Large intestine (tissue), 3 donors: ENCODE measurements around the gene CST2. TPM values are rescaled to one million over a fixed set of nuclear protein-coding genes. Genes with fewer than 3 reads are reported as not detected.
A peak's percentile ranks its signal among the peaks of the same experiment; 100 is the strongest.
"Not testable (repeated sequence)": the region's sequence is repeated elsewhere in the genome, so short reads cannot be mapped to it uniquely, and the experiment has no call there.

Experiments
- DNase-seq, 2 donors: peaks; one replicate each; pipeline versions ENCODE4 v3.0.0 to v3.0.0-alpha.2; 2013
- H3K27ac ChIP-seq: one replicate; pipeline ENCODE4 v1.5.1; 2013; ENCODE audit warnings: low read length
- H3K27me3 ChIP-seq: 2 replicates; pipeline ENCODE4 v1.6.1; 2013; ENCODE audit warnings: low read length; ENCODE audit not compliant: control insufficient read depth, insufficient read depth
- H3K36me3 ChIP-seq: 2 replicates; pipeline ENCODE4 v1.6.1; 2013; ENCODE audit warnings: low read length; ENCODE audit not compliant: control insufficient read depth, insufficient read depth
- H3K4me1 ChIP-seq: one replicate; pipeline ENCODE4 v1.6.1; 2013; ENCODE audit warnings: low read length; ENCODE audit not compliant: control insufficient read depth, insufficient read depth
- H3K4me3 ChIP-seq: one replicate; pipeline ENCODE4 v1.5.1; 2013; ENCODE audit warnings: low read length
- H3K9me3 ChIP-seq: one replicate; pipeline ENCODE4 v1.6.1; 2013; ENCODE audit warnings: mild to moderate bottlenecking, low read depth, low read length, moderate library complexity; ENCODE audit not compliant: control insufficient read depth
- WGBS: methylation state at CpG from one replicate; pipeline ENCODE4 v1.1.5; 2013; ENCODE audit warnings: low lambda C conversion rate; ENCODE audit not compliant: insufficient coverage; 5-methylcytosine and 5-hydroxymethylcytosine counted together
- polyA plus RNA-seq: library from polyadenylated mRNA; unstranded; fragments of 120-200 nt; gene quantifications from one replicate; pipeline ENCODE4 v1.2.1, GENCODE V29; 2013

CST2 gene
- polyA plus RNA-seq, 1 donor: 0.07 TPM

DNA sequence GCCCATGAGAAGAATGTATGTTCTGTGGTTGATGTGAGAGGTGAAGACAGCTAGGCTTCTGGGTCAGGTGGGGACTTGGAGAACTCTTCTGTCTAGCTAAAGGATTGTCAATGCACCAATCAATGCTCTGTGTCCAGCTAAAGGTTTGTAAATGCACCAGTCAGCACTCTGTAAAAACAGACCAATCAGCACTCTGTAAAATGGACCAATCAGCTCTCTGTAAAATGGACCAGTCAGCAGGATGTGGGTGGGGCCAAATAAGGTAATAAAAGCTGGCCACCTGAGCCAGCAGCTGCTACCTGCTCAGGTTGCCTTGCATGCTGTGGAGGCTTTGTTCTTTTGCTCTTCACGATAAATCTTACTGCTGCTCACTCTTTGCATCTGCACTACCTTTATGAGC is 15.0 kb downstream of the CST2 start:
- not testable (repeated sequence) for H3K4me1 ChIP-seq, H3K27me3 ChIP-seq
- WGBS: no CpG with 5 or more reads among the region's 1 CpG

DNA sequence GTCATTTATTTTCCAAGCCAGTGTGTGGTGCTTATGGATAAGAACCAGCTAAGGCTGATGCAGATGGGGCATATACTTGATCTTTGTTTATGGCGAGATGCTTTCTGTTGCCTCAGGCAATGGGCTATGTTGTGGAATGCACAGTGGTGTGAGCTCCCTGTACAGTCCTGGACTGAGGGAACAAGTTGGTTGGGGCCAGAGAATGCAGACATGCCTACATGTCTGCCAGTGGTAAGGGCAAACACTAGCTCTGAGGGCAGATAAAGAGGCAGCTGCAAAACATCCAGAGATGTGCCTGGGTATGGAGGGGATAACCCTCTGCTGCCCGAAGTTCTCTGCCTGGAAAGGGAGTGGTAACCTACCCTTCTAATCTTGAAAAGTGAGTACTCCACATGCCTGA is 16.2 kb downstream of the CST2 start:
- H3K9me3 ChIP-seq, H3K27ac ChIP-seq, H3K36me3 ChIP-seq, H3K27me3 ChIP-seq, H3K4me1 ChIP-seq, DNase-seq, H3K4me3 ChIP-seq: not testable (repeated sequence)
- WGBS: no CpG with 5 or more reads among the region's 2 CpGs

More for the DNA sequence above, 15.0 kb downstream of the CST2 start:
- not testable (repeated sequence) for H3K27ac ChIP-seq, H3K4me3 ChIP-seq, DNase-seq, H3K9me3 ChIP-seq, H3K36me3 ChIP-seq

DNA sequence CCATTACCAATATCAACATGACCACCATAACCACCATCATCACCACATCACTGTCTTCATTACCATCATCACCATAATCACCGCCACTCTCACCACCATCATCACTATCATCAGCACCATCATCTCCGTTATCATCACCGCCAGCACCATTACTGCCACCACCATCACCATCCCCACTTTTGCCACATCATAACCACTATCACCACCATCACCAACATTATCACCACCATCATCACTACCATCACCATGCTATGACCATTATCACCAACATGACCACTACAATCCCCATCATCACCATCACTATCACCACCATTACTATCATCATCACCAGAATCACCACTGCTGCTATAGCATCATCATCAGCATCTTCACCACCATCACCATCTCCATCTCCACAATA is 25.7 kb downstream of the CST2 start:
- no peak for DNase-seq
- Histone ChIP-seq H3K4me1 (no peaks in the 10 kb centered on the region), H3K4me3 (no peak overlapping the region), H3K27ac (no peak overlapping the region), H3K27me3 (no peaks in the 10 kb centered on the region), H3K9me3 (no peaks in the 10 kb centered on the region), H3K36me3 (no peaks in the 10 kb centered on the region)
- 93% methylated on average over 3 of the region's 3 CpGs for WGBS

DNA sequence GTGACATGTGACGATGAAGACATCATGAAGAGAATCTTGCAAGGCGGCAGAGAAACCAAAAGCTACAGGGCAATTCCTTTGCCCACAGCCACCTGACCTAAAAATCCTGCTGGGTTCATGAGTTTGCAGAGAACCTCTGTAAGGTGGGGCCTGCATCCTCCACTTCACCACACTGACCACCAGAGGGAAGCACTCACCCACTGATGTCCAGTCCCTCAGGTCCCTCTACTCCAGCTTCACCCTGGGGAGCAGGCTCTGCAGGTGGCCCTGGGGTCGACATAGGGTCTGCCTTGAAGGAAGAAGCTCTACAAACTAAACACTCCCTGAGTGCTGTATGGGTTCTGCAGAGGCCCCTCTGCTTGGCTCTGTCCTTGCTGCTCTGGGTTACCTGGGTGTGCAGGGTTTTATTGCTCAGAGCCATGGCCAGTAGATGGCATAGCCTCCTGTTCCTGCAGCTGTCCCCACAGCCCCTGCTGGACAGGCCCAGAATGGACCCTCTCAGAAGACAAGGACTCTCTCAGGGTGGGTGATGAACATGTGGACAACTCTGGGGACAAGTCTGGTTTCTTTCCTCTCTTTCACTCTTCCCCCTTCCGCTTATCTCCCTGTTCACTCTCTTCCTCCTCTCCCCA is 27.2 kb downstream of the CST2 start:
- 84% methylated on average over 2 of the region's 4 CpGs for WGBS

DNA sequence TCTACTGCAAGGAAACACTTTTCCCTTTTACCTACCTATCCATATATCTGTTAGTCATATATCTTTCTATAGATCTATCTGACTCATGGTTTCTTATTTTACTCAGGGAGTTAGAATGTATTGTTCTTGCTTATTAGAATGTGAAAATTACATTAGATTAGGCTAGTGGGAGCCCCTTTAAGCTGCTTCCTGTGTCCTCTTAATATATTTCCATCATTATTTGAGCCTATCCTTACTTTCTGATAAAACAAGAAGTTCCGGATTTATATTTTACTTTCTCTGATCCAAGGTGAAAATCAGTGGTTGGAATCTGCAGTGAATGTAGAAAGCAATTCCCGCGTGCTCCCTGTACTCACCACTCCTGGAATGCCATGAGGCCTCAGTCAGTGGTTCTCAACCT is 31.0 kb downstream of the CST2 start:
- Histone ChIP-seq H3K4me3 (no peak overlapping the region), H3K4me1 (no peaks in the 10 kb centered on the region), H3K27me3 (no peaks in the 10 kb centered on the region), H3K27ac (no peak overlapping the region), H3K36me3 (no peaks in the 10 kb centered on the region), H3K9me3 (no peaks in the 10 kb centered on the region)
- WGBS: no CpG with 5 or more reads among the region's 3 CpGs
- DNase-seq: no peak

More for the DNA sequence above, 27.2 kb downstream of the CST2 start:
- not testable (repeated sequence) for DNase-seq, H3K27me3 ChIP-seq, H3K4me1 ChIP-seq, H3K36me3 ChIP-seq, H3K27ac ChIP-seq, H3K4me3 ChIP-seq, H3K9me3 ChIP-seq

DNA sequence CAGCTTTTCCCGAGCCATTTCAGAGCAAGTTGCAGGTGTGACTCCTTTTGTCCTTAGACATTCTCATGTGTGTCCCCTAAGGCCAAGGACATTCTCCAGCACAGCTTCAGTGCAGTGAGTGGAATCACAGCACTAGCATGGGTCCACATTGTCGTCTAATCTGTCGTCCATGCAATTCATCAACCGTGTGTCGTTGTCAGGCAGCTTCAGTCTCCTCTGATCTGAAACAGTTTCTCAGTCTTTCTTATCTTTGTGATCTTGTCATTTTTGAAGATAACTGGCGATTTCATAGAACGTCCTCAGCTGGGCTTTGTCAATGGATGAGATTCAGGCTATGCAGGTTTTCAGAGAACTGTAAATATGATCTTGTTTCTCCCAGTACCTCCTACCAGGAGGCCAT is 31.7 kb downstream of the CST2 start:
- DNase-seq: no peak
- Histone ChIP-seq H3K27me3 (no peaks in the 10 kb centered on the region), H3K9me3 (no peaks in the 10 kb centered on the region), H3K36me3 (no peaks in the 10 kb centered on the region), H3K27ac (no peak overlapping the region), H3K4me3 (no peak overlapping the region), H3K4me1 (no peaks in the 10 kb centered on the region)
- no CpG with 5 or more reads among the region's 7 CpGs for WGBS

DNA sequence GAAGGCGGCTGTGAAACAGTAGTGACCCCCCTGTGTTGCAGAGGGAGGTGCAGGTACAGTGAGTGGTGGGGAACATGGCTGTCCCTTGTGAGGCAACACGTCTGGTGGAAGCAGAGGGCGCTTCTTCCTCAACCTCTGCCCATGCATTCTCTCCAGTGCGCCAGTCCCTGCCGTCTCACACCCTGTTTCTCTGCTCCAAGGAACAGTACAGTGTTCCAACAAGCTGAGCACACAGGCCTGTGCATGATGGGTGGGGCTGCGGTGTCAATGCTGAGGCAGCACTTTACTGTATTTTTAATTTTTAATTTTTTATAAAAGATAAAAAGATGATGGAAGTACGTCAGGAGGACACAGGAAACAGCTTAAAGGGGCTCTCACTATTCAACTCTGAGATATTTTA is 32.5 kb downstream of the CST2 start:
- no peaks in the 10 kb centered on the region for H3K36me3 ChIP-seq
- 100% methylated on average over 2 of the region's 7 CpGs for WGBS
- no peak for DNase-seq
- no peaks in the 10 kb centered on the region for H3K27me3 ChIP-seq
- H3K4me1 ChIP-seq: no peaks in the 10 kb centered on the region
- no peaks in the 10 kb centered on the region for H3K9me3 ChIP-seq
- no peak overlapping the region for H3K27ac ChIP-seq
- H3K4me3 ChIP-seq: no peak overlapping the region

DNA sequence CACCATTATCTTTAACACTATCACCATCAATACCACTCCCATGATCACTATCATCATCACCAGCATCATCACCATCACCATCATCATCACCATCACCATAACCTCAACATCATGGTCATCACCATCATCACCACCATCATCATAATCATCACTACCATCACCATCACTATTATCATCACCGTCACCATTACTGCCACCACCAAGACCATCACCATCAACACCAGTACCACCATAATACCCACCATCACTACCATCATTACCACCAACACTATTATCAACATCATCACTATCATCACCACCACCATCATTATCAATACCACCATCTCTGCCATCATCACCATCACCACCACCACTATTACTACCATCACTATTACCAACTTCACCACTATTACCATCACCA is 43.1 kb downstream of the CST2 start:
- no peaks in the 10 kb centered on the region for H3K4me1 ChIP-seq
- no CpG with 5 or more reads among the region's 1 CpG for WGBS
- H3K9me3 ChIP-seq: no peaks in the 10 kb centered on the region
- H3K4me3 ChIP-seq: no peak overlapping the region
- no peaks in the 10 kb centered on the region for H3K27me3 ChIP-seq
- H3K36me3 ChIP-seq: no peaks in the 10 kb centered on the region
- DNase-seq: no peak
- no peak overlapping the region for H3K27ac ChIP-seq

DNA sequence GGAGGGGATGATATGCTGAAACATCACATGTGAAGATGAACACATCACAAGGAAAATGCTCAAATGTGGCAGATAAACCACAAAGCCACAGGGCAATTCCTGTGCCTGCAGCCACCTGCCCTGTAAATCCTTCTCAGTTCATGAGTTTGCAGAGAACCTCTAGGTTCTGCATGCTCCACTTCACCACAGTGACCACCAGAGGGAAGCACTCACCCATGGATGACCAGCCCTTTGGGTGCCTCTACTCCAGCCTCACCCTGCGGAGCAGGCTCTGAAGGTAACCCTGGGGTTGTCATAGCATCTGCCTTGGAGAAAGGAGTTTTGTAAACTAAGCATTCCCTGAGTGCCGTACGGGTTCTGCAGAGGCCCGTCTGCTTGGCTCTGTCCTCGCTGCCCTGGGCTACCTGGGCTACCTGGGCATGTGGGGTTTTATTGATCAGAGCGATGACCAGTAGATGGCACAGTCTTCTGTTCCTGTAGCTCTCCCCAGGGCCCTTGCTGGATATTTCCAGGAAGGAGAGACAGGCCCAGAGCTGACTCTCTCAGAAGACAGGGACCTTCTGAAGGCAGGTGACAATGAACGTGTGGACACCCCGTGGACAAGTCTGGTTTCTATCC is 44.1 kb downstream of the CST2 start:
- DNase-seq: peak in 1 of 2 donors; percentile 16
- Histone ChIP-seq H3K27ac (no peak overlapping the region), H3K4me1 (no peaks in the 10 kb centered on the region), H3K4me3 (no peak overlapping the region), H3K27me3 (no peaks in the 10 kb centered on the region), H3K9me3 (no peaks in the 10 kb centered on the region), H3K36me3 (no peaks in the 10 kb centered on the region)
- WGBS: 92% methylated on average over 2 of the region's 8 CpGs

DNA sequence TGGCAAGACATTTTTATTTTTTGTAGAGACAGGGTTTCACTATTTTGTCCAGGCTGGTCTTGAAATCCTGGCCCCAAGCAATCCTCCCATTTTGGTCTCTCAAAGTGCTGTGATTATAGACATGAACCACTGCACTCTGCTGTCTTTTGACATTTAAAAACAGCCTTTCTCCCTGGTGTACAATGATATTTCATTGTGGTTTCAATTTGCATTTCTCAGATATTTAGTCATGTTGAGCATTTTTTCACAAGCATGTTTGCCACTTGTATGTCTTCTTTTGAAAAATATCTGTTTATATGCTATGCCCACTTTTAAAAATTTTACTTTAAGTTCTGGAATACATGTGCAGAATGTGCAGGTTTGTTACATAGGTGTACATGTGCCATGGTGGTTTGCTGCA is 47.9 kb downstream of the CST2 start:
- H3K36me3 ChIP-seq, H3K27me3 ChIP-seq, H3K4me1 ChIP-seq, H3K4me3 ChIP-seq, H3K9me3 ChIP-seq, DNase-seq, H3K27ac ChIP-seq: not testable (repeated sequence)

DNA sequence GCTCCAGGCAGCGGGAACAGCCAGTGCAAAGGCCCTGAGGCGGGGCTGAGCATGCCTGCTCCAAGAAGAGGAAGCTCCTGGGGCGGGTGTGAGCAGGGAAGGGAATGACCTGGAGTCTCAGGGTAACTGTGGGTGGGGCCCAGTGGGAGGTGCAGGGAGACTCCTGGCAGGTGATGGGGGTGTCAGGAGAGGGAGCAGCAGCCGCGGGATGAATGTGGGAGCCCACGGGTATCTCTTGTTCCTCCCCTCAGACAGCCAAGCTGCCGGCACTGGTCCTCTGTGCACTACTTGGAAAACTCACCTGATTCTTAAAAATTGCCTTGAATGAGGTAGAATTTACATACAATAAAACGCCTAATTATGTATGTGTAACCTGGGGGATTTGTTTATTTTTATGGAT is 49.1 kb downstream of the CST2 start:
- not testable (repeated sequence) for H3K27me3 ChIP-seq, DNase-seq, H3K9me3 ChIP-seq, H3K4me1 ChIP-seq, H3K4me3 ChIP-seq, H3K27ac ChIP-seq, H3K36me3 ChIP-seq
- no CpG with 5 or more reads among the region's 8 CpGs for WGBS
